ENCODE data around the gene SEC14L5.

Gene SEC14L5

DNA sequence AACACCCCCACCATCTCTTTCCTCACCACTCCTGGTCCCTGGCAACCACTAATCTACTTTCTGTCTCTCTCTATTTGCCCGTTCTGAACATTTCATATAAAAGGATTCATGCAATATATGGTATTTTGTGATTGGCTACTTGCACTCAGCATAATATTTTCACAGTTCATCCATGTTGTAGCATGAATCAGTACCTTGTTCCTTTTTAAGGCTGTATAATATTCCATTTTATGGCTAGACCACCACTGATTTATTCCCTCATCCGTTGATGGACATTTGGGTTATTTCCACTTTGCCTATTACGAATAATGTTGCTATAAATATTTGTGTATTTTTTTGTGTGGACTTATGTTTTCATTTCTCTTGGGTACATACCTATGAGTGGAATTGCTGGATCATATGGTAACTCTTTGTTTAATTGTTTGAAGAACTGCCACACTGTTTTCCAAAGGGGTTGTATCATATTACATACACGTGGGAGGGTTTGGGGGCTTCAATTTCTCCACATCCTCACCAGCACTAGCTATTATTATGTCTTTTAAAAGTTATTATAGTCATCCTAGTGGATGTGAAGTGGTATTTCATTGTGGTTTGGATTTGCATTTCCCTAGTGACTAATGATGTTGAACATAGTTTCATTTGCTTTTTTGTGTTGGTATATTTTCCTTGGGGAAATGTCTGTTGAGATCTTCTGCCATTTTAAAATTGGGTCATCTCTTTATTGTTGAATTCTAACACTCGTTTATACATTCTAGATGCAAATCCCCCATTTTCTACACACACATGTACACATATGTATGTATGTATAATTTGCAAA, 26.3 kb downstream of the SEC14L5 start:
- DNase-seq (ENCODE audit: low read depth in 2 of 2), result no peak

DNA sequence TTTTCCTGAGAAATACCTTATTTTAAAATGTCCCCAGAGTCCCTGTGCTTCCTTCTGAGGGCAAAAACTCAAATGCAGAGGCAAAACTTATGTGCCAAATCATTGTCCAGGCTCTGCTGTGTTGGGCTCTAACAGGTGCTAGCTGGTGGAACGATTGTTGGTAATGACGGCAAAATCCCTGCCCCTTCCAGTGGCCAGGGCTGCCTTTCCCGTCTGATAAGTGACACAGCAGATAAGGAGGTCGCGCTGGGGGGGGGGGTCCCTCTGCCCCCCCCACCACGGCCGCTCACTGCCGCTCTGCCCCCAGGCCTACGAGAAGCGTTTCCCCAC, 29.1 kb downstream of the SEC14L5 start:
- DNase-seq (ENCODE audit: low read depth in 2 of 2), result no peak

DNA sequence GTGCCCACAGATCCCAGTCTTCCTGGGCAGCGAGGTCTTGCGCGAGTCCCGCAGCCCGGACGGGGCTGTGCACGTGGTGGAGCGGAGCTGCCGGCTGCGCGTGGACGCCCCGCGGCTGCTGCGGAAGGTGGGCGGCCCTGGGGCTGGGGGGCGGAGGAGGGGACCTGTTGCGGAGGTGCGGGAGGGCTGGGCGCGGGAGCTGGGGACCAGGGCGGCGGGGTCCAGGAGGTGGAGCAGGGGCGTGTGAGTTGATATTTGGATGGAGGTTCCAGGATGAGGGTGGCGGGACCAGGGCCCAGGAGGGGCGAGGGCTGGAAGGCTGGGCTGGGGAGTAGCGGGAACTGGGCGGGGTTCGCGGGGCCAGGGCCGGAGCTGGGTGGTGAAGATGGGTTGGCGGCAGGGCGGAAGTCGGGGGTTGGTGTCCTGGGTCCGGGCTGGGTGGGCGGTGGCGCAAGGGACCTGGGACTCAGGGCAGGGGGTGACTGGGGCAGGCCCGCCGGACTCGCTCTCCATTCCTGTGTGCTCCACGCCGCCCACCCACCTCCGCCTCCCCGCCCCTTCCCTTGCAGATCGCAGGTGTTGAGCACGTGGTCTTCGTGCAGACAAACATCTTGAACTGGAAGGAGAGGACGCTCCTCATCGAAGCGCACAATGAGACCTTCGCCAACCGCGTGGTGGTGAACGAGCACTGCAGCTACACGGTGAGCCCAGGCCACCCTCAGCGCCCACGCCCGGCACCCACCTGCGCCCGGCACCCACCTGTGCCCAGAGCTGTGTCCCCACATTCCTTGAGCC, 29.6 kb downstream of the SEC14L5 start:
- DNase-seq (ENCODE audit: low read depth in 2 of 2), result no peak

DNA sequence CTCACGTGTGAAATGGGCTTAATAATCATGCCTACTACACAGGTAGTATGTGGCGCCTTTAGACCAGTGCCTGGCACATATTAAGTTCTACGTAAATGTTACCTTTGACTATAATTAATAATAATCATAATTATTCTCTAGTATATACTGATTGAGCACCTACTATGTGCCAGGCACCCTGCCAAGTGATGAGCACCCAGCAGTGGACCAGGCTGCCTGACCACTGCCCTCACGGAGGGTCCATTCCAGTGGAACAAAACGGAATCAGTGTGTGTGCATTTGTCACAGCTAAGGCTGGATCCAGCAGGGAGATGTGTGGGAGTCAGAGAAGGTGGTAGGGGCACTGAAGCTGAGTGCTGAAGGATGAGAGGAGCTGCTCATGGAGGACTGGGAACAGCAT, 30.5 kb downstream of the SEC14L5 start:
- no peak for DNase-seq (ENCODE audit: low read depth in 2 of 2)

DNA sequence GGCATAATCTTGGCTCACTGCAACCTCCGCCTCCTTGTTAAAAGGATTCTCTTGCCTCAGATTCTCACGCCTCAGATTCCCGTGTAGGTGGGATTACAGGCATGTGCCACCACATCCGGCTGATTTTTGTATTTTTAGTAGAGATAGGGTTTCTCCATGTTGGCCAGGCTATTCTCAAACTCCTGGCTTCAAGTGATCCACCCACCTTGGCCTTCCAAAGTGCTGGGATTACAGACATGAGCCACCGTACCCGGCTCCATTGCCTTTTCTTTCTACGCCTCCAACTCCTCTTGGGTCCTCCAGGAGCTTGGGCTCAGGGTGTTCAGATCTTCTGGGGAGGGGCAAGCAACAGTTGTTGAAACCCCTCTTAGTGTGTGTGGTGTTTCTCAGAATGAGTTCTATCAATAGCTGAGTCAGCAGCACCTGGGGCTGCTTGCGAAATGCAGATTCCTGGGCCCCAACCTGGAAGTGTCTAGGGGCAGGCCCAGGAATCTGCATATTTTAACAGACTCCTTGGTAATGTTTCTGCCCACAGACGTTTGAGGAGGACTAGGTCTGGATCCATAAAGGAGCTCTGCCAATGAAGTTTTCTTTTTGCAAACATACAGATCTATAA, 31.4 kb downstream of the SEC14L5 start:
- DNase-seq (ENCODE audit: low read depth in 2 of 2), result no peak

DNA sequence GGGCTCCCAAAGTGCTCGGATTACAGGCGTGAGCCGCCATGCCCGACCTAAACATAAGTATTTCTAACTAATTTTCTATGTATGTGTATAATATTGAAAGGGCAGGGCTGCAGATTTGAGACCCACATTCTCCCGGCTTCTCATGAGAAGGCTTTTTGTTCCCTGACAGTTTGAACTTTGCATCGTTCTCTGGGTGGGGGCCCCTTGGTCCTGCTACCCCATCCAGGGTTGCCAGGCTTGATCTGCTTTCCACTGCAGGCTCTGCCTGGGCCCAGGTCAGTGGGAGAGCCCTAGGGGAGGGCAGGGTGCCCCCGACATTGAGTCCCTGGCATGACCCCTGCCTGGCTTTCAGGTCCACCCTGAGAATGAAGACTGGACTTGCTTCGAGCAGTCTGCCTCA, 32.3 kb downstream of the SEC14L5 start:
- DNase-seq (ENCODE audit: low read depth in 2 of 2), result no peak

DNA sequence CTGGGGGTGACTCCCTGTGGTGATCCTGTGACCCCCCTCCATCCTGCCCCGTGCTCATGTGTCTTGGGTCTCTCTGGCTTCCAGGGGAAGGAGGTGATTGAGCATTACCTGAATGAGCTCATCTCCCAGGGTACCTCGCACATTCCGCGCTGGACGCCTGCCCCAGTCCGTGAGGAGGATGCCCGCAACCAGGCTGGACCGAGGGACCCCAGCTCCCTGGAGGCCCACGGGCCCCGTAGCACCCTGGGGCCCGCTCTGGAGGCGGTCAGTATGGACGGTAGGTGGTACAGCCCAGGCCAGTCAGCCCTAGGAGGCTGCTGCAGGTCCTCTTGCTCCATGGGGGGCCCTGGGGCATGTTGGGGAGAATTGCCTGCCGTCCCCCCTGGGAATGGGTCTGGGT, 33.6 kb downstream of the SEC14L5 start:
- DNase-seq (ENCODE audit: low read depth in 2 of 2), result no peak

DNA sequence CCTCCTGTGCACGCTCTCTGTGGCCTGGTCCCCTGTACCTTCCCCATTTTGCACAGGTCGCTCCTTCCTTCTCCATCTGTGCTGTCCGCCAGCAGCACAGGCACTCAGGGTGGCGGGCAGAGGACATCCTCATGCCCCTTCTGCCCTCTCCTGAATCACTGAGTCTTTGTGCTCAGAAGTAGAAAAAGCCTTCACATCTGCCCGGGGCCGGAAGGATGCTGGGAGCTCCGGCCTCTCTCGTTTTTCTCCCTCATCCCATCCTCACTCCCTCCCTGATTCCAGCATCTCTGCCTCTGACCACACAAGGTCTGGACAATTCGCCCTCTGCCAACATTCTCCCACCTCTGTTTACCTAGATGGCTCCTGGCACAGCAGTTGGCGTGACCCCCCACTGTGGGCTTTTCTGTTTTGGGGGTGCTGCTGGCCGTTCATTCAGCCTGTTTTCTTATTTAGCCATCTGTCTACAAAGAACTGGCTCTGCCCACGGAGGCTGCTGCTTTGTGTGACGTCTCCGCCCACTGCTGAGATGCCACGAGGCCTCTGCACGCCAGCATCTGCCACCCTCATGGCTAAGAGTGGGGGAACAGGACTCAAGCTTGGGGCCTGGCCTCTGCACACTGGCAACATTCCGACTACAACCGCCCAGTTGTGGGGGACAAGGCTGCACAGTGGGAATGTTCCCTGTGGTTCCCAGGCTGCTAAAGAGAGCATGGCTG, 36.7 kb downstream of the SEC14L5 start:
- no peak for DNase-seq (ENCODE audit: low read depth in 2 of 2)

DNA sequence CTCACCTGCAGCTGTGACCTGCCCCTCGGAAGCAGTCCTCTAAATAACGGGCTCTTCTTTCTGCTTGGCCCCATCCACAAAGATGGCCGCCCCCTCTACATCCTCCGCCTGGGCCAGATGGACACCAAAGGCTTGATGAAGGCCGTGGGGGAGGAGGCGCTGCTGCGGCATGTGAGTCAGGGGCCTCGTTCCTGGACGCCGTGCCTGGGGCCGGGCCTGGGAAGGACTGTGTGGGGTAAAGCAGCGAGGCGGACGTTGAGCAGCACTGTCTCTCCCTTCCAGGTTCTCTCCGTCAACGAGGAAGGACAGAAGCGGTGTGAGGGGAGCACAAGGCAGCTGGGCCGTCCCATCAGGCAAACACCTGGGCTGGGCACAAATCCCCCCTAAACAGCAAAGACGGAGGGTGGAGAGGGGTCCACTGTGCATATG, 42.5 kb downstream of the SEC14L5 start:
- DNase-seq (ENCODE audit: low read depth in 2 of 2), result no peak

DNA sequence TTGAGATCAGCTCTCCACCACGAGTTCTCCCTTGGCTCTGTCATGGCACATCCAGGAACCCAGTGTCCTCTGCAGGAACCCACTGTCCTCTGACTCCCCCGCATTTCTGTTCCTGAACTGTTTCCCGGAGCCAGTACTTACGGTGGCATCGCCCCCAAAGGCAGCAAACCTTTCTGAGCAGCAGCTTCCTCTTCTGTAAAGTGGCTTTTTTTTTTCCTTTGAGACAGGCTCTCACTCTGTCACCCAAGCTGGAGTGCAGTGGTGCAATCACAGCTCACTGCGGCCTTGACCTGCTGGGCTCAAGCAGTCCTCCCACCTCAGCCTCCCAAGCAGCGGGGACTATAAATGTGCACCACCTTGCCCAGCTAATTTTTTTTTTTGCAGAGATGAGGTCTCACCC, 43.4 kb downstream of the SEC14L5 start:
- no peak for DNase-seq (ENCODE audit: low read depth in 2 of 2)

DNA sequence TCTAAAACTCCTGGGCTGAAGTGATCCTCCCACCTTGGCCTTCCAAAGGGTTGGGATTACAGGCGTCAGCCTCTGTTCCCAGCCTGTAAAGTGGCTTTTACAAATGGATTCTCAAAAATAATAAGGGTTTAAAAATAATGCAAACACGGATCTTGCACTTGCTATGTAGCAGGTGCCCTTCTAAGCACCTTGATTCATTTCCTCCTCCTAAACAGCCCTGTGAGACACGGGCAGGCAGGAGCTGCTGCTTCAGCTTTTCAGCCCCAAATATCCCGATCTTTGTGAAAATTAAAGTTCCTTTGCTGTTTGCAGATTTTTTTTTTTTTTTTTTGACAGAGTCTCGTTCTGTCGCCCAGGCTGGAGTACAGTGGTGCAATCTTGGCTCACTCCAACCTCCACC, 43.9 kb downstream of the SEC14L5 start:
- no peak for DNase-seq (ENCODE audit: low read depth in 2 of 2)

DNA sequence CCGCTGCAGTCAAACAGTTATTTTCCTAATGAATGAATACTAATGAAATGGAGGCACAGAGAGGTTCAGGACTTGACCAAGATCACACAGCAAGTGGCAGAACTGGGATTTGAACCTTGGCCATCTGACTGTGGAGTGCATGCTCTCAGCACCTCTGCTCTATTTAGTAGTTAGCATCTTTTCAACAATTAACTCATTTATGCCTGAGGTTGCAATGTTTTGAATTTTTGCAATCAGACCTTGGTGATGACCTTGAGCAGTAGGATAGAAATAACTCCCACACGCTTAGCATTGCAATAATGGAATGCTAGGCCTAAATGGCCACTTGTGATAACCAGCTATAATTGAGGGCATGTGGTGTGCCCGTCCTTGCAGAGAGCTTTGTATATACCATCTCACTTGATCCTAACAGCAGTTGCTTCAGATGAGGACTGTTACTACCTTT, 44.6 kb downstream of the SEC14L5 start:
- no peak for DNase-seq (ENCODE audit: low read depth in 2 of 2)

DNA sequence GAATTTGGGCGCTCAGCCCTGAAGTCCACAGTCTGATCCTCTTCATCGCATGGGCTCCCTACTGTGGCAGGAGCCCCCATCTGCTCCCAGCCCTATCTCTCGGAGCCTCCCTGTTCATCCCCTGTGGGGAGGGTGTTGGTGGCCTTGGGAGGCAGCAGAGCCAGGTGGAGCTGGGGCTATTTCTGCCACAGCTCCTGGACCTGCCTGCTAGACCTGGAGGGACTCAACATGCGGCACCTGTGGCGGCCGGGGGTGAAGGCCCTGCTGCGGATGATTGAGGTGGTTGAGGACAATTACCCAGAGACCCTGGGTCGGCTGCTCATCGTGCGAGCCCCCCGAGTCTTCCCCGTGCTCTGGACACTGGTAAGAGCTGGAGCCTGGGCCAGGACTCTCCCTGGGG, 45.1 kb downstream of the SEC14L5 start:
- DNase-seq (ENCODE audit: low read depth in 2 of 2), result no peak

DNA sequence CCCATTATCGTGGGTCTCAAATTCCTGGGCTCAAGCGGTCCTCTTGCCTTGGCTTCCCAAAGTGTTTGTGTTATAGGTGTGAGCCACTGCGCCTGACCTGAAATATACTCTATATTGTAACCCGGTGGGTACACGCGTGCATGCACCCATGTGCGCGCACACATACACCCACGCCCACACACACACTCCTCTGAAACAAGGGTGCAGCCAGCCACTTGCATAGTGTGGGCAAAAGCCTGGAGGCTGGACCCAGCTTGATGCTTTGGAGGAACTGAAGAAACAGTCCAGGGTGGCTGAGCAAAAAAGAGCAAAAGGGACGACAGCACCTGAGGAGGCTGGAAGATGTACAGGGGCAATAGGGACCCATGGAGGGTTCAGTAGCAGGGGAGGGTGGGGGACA, 45.7 kb downstream of the SEC14L5 start:
- DNase-seq (ENCODE audit: low read depth in 2 of 2), result no peak

DNA sequence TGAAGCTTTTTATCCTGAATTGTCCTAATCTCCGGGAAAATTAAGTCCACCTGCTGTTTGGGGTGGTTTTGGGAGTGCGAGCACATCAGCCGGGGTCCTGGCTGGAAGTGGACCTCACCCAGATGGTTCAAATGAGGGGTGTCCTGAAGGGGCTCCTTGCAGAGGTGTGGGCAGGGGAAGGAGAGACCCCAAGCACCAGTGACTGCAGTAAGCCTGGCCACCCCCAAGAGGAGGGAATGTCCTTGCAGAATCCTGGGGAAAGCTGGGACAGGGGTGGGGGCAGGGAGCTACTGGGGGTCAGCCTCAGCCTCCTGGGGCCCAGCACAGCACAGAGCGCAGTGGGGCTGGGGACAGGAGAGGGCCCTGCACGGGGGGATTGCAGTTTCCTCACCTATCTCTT, 46.2 kb downstream of the SEC14L5 start:
- DNase-seq (ENCODE audit: low read depth in 2 of 2), result no peak

DNA sequence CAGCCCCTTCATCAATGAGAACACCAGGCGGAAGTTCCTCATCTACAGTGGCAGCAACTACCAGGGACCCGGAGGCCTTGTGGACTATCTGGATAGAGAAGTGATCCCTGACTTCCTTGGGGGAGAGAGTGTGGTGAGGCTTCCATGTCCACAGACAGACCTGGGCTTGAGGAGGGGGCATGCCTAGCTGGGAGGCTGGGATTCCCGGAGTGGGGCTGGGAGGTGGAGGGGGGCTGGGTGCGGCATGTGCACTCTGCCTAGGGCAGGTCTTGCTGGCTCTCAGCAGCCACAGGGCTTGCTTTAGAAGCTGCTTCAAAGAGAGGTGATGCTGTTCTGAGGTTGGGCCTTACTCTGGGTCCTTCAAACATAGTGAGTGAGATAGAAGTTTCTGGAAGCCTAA, 47.8 kb downstream of the SEC14L5 start:
- DNase-seq (ENCODE audit: low read depth in 2 of 2), result no peak

DNA sequence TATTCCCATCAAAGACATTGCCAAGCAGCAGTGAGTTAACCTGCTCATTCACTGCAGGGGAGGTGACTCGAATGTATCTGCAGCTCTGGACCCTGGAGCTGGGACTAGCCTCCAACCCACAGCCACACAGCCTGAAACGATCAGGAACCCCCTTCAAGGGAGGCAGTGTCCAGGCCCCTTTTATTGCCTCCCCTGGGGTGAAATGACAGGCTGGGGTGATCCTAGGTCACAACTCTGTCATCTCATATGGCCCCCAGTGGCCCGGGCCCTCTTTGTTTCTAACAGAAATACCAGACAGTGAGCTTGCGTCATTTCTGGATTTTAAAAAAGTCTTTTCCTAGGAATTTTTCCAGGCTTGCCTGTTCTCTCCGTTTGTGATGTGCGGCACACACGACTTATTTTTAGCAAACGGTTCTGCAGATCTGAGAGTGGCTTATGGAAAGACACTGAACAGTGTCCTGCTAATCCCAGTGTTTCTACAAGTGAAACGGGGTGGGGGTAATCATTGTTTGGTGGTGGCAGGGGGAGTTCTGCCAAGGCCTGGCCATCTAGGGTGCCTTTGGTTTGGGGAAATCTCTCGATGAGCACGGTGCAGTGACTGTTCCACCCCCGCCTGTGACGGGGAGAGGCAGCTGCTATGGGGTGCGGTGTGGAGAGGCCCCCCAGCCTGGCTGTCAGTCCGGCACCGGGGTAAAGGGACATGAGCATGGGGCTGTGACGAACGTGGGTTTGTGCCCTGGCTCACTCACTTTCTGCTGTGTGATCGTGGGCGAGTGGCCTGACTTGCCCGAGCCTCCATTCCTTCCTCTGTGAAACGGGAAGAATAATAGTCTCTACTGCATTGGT, 48.4 kb downstream of the SEC14L5 start:
- no peak for DNase-seq (ENCODE audit: low read depth in 2 of 2)

DNA sequence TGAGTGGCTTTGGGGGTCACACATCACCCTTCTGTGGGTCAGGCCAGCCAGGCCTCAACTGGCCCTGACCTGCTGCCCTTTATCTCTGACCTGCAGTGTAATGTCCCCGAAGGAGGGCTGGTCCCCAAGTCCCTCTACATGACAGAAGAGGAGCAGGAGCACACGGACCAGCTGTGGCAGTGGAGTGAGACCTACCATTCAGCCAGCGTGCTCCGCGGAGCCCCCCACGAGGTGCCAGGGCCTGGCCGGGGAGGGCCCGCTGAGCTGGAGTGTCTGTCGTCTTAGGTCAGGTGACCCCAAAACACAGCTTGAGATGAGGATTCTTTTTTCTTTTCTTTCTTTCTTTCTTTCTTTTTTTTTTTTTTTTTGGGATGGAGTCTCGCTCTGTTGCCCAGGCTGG, 49.1 kb downstream of the SEC14L5 start:
- DNase-seq (ENCODE audit: low read depth in 2 of 2), result no peak

DNA sequence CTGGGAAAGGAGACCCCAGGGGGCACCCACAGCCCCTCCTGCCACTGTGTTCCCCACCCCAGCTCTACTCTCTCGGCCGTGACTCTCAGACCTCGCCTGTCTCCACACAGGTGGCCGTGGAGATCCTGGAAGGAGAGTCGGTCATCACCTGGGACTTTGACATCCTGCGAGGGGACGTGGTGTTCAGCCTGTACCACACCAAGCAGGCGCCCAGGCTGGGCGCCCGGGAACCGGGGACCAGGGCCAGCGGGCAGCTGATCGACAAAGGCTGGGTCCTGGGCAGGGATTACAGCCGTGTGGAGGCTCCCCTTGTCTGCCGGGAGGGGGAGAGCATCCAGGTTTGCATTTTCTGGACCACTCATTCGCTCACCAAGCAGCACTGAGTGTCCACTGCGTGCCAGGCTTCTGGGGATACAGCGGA, 50.2 kb downstream of the SEC14L5 start:
- DNase-seq (ENCODE audit: low read depth in 2 of 2), result no peak

DNA sequence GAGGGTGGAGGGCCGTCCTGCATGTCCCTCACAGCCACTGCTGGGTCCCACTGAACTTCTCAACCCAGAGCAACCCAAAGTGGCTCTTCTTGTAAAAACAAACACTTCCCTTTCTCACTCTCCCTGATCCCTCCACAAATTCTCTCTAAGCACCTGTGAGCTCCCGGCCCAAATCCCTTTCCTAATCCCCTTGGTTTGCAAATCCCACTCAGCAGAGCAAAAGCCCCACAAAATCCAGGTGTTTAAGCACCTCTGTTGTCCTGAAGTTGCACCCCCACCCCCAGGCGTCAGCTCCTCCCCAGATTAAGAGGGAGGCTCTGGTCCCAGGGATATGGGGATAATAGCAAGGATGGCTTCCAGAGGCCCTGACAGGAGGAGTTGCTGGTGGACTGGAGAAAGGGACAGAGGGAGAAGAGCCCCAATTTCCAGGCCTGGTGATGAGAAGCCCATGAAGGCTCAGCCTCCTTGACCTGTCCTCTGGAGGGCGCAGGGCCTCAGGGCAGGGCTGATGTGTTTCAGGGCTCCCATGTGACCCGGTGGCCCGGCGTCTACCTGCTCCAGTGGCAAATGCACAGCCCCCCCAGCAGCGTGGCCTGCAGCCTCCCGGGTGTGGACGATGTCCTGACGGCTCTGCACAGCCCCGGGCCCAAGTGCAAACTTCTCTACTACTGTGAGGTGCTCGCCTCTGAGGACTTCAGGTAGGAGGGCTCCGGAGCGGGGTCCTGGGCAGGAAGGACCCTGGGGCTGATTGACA, 52.6 kb downstream of the SEC14L5 start:
- no peak for DNase-seq (ENCODE audit: low read depth in 2 of 2)

DNA sequence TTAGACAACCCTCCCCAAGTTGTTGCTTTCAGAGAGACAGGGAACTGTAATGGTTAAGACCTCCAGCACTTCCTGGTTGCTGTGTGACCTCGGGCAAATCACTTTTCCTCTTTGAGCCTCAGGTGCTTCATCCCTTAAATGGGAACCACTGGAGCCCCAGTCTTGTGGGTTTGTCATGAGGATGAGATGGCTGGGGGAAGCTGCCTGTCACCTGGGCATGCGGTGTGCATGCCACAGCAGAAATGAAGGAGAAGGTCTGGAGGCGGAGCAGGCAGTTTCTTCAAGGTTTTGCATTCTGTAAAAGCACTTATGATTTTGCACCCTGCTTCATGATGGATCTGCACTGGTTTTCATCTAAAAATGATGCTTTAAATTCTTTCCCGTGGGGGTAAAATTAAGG, 53.5 kb downstream of the SEC14L5 start:
- DNase-seq (ENCODE audit: low read depth in 2 of 2), result no peak

Data from stimulated activated CD8-positive, alpha-beta memory T cell treated with anti-CD3 and anti-CD28 coated beads, Interleukin-15, amount 100 ng/mL, for 48 hours (primary cell).